DMS153 treated with DMSO at 0.1 percent for 48 hours (cell line): Measurements from ENCODE around the gene KMT2E.

Experiments used
- DNase-seq: peaks from one replicate; lab custom pipeline; 2025; ENCODE audit not compliant: unreplicated experiment; lab: John Stamatoyannopoulos, UW

The KMT2E gene

GRCh38 chr7:105009667-105010503 lies 4.1 kb upstream of the KMT2E start:
- DNase-seq = no peak

GRCh38 chr7:105010504-105011130 lies 3.4 kb upstream of the KMT2E start:
- DNase-seq = no peak

- no peak for DNase-seq
Observed at GRCh38 chr7:105011141-105011830, 2.7 kb upstream of the KMT2E start.

- DNase-seq = no peak
Observed at GRCh38 chr7:105011831-105012502, 2.0 kb upstream of the KMT2E start.

- DNase-seq = peak; percentile 91
Observed at GRCh38 chr7:105012503-105013220, 1.3 kb upstream of the KMT2E start.

GRCh38 chr7:105013221-105013815 lies 687 bp upstream of the KMT2E start:
- DNase-seq = peak; percentile 72

GRCh38 chr7:105014693-105015389 lies 836 bp downstream of the KMT2E start:
- no peak for DNase-seq

GRCh38 chr7:105015390-105015965 lies 1.5 kb downstream of the KMT2E start:
- DNase-seq = no peak

- DNase-seq = no peak
Observed at GRCh38 chr7:105016068-105016708, 2.2 kb downstream of the KMT2E start.

- no peak for DNase-seq
Observed at GRCh38 chr7:105016709-105017656, 3.0 kb downstream of the KMT2E start.

- DNase-seq = no peak
Observed at GRCh38 chr7:105017657-105018365, 3.8 kb downstream of the KMT2E start.

- no peak for DNase-seq
Observed at GRCh38 chr7:105019269-105019668, 5.3 kb downstream of the KMT2E start.

- DNase-seq = no peak
Observed at GRCh38 chr7:105020926-105021325, 6.9 kb downstream of the KMT2E start.

GRCh38 chr7:105021352-105021751 lies 7.3 kb downstream of the KMT2E start:
- no peak for DNase-seq

GRCh38 chr7:105021967-105022366 lies 8.0 kb downstream of the KMT2E start:
- DNase-seq = no peak

- no peak for DNase-seq
Observed at GRCh38 chr7:105022458-105022857, 8.5 kb downstream of the KMT2E start.

- no peak for DNase-seq
Observed at GRCh38 chr7:105024734-105025133, 10.7 kb downstream of the KMT2E start.
